ENCODE measurements around the gene NPIPA1.
A peak's percentile ranks its signal among the peaks of the same experiment; 100 is the strongest.
"Not testable (repeated sequence)": the region's sequence is repeated elsewhere in the genome, so short reads cannot be mapped to it uniquely, and the experiment has no call there.

Gene NPIPA1

DNA sequence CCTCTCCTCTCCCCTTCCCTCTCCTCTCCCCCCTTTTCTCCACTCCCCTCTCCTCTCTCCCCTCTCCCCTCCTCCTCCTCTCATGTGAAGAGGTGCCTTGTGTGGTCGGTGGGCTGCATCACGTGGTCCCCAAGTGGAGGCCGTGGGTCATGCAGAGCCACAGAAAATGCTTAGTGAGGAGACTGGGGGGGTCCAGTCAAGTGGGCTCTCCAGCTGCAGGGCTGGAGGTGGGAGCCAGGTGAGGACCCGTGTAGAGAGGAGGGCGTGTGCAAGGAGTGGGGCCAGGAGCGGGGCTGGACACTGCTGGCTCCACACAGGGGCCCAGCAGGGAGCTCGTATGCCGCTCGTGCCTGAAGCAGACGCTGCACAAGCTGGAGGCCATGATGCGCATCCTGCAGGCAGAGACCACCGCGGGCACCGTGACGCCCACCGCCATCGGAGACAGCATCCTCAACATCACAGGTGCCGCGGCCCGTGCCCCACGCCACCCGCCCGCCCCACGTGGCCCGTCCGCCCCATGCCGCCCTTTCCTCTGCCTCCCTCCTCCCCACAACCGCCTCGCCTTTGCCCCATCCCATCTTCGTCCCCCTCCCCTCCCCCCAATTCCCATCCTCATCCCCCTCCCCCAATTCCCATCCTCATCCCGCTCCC lies 9.1 kb upstream of the NPIPA1 start:
- peak; percentile 13 for DNase-seq (ENCODE audit: low read depth)
- H3K4me3 ChIP-seq (ENCODE audit: low read depth, low read length), result not testable (repeated sequence)

DNA sequence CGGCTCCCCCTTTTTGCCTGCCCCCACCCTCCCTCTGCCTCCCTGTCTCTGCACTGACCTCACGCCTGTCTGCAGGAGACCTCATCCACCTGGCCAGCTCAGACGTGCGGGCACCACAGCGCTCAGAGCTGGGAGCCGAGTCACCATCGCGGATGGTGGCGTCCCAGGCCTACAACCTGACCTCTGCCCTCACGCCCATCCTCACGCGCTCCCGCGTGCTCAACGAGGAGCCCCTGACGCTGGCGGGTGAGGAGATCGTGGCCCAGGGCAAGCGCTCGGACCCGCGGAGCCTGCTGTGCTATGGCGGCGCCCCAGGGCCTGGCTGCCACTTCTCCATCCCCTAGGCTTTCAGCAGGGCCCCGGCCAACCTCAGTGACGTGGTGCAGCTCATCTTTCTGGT lies 8.1 kb upstream of the NPIPA1 start:
- not testable (repeated sequence) for H3K4me3 ChIP-seq (ENCODE audit: low read depth, low read length); DNase-seq (ENCODE audit: low read depth)

DNA sequence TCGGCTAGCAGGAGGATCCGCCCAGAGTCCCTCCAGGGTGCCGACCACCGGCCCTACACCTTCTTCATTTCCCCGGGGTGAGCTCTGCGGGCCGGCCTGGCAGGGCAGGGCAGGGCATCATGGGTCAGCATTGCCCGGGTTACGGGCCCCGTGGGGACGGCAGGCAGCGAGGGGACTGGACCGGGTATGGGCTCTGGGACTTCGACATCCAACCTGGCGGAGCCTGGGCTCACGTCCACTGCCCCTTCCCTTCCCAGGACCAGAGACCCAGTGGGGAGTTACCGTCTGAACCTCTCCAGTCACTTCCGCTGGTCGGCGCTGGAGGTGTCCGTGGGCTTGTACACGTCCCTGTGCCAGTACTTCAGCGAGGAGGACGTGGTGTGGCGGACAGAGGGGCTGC lies 7.0 kb upstream of the NPIPA1 start:
- not testable (repeated sequence) for H3K4me3 ChIP-seq (ENCODE audit: low read depth, low read length); DNase-seq (ENCODE audit: low read depth)

DNA sequence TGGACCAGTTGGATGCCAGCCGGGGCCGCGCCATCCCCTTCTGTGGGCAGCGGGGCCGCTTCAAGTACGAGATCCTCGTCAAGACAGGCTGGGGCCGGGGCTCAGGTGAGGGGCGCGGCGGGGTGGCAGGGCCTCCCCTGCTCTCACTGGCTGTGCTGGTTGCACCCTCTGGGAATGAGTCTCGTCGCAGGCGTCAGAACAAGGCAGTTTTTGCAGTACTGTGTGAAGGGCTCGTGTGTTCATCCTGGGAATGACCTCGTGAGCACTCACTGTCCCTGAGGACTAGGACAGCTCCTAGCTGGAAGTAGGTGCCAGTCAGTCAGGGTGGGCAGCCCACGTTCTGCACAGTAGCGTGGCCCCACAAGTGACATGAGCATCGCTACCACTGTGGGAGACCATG lies 6.3 kb upstream of the NPIPA1 start:
- not testable (repeated sequence) for DNase-seq (ENCODE audit: low read depth)

DNA sequence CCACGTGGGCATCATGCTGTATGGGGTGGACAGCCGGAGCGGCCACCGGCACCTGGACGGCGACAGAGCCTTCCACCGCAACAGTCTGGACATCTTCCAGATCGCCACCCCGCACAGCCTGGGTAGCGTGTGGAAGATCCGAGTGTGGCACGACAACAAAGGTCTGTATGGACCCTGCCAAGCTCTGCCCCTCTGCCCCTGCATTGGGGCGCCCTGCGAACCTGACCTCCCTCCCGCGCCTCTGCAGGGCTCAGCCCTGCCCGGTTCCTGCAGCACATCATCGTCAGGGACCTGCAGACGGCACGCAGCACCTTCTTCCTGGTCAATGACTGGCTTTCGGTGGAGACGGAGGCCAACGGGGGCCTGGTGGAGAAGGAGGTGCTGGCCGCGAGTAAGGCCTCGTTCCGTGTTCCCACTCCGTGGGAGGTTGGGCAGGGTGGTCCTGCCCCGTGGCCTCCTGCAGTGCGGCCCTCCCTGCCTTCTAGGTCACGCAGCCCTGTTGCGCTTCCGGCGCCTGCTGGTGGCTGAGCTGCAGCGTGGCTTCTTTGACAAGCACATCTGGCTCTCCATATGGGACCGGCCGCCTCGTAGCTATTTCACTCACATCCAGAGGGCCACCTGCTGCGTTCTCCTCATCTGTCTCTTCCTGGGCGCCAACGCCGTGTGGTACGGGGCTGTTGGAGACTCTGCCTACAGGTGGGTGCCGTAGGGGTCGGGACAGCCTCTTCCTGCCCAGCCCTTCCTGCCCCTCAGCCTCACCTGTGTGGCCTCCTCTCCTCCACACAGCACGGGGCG lies 4.5 kb upstream of the NPIPA1 start:
- H3K4me3 ChIP-seq (ENCODE audit: low read depth, low read length); DNase-seq (ENCODE audit: low read depth): not testable (repeated sequence)

More for the DNA sequence above, 6.3 kb upstream of the NPIPA1 start:
- not testable (repeated sequence) for H3K4me3 ChIP-seq (ENCODE audit: low read depth, low read length)

DNA sequence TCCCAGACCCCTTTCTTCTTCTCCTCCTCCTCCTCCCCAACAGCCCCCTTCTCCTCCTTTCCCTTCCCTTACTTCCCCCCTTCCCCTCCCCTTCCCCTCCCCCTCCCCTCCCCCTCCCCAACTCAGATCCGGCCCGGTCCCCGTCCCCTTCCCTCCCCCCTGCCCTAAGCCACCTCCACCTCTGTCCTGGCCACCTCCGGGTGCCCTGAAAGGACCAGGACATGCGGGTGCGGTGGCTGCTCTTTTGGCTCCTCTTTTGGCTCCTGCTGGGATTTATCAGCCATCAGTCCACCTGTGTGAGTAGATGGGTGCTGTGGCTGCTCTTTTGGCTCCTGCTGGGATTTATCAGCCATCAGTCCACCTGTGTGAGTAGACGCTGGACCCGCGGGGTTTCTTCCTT lies 751 bp downstream of the NPIPA1 start:
- H3K4me3 ChIP-seq (ENCODE audit: low read depth, low read length); DNase-seq (ENCODE audit: low read depth): not testable (repeated sequence)

DNA sequence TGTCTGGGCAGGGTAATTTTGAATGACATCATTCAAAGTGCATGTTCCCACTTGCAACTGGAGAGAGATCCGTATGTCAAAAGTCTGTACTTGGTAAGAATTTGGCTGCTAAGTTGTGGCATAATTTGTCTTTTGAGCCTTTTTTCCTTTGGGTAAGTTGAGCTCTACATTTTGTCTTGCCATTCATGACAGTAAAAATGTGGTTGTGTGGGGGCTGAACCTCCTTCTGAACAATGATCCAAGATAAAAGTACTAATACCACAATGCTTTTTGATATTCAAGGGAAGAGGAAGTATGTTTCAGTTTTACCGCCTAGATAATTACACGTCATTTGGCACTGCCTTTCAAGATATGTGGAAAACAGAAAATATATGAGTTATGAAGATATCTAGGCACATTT lies 5.4 kb downstream of the NPIPA1 start:
- H3K4me3 ChIP-seq (ENCODE audit: low read depth, low read length); DNase-seq (ENCODE audit: low read depth): not testable (repeated sequence)

DNA sequence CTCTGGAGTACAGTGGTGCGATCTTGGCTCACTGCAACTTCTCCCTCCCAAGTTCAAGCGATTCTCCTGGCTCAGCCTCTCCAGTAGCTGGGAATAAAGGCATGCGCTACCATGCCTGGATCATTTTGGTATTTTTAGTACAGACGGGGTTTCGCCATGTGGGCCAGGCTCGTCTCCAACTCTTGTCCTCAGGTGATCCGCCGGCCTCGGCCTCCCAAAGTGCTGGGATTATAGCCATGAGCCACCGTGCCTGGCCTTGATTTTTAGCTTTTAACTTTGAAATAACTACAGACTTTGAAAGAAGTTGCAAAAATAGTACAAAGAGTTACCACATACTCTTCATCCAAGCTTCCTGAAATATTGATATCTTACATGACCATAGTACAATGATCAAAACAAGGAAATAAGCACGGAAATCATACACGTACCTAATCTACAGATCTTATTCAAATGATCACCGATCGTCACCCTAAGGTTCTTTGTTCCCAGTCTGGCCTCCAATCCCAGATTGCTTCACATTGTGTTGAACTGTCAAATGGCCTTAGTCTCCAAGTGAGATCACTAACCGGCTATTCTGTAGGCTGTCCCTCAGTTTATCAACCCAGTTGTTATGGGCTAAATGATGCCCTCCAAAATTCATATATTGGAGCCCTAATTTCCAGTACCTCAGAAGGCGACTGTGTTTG lies 18.4 kb downstream of the NPIPA1 start:
- TF ChIP-seq, protein P1, sequence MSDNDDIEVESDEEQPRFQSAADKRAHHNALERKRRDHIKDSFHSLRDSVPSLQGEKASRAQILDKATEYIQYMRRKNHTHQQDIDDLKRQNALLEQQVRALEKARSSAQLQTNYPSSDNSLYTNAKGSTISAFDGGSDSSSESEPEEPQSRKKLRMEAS (IDR thresholded peaks at IDR 0.05; ENCODE audit: low read depth, low read length), result no peak
- no peak for TF ChIP-seq POLR2A (IDR thresholded peaks at IDR 0.05; ENCODE audit: extremely low read depth, insufficient read length)
- no peak for TF ChIP-seq MYC (IDR thresholded peaks at IDR 0.05; ENCODE audit: low read depth, low read length)
- TF ChIP-seq, protein P2, sequence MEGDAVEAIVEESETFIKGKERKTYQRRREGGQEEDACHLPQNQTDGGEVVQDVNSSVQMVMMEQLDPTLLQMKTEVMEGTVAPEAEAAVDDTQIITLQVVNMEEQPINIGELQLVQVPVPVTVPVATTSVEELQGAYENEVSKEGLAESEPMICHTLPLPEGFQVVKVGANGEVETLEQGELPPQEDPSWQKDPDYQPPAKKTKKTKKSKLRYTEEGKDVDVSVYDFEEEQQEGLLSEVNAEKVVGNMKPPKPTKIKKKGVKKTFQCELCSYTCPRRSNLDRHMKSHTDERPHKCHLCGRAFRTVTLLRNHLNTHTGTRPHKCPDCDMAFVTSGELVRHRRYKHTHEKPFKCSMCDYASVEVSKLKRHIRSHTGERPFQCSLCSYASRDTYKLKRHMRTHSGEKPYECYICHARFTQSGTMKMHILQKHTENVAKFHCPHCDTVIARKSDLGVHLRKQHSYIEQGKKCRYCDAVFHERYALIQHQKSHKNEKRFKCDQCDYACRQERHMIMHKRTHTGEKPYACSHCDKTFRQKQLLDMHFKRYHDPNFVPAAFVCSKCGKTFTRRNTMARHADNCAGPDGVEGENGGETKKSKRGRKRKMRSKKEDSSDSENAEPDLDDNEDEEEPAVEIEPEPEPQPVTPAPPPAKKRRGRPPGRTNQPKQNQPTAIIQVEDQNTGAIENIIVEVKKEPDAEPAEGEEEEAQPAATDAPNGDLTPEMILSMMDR (IDR thresholded peaks at IDR 0.05; ENCODE audit: low read depth, low read length), result no peak
- DNase-seq (ENCODE audit: low read depth), result no peak
- H3K4me3 ChIP-seq (ENCODE audit: low read depth, low read length), result no peak overlapping the region

DNA sequence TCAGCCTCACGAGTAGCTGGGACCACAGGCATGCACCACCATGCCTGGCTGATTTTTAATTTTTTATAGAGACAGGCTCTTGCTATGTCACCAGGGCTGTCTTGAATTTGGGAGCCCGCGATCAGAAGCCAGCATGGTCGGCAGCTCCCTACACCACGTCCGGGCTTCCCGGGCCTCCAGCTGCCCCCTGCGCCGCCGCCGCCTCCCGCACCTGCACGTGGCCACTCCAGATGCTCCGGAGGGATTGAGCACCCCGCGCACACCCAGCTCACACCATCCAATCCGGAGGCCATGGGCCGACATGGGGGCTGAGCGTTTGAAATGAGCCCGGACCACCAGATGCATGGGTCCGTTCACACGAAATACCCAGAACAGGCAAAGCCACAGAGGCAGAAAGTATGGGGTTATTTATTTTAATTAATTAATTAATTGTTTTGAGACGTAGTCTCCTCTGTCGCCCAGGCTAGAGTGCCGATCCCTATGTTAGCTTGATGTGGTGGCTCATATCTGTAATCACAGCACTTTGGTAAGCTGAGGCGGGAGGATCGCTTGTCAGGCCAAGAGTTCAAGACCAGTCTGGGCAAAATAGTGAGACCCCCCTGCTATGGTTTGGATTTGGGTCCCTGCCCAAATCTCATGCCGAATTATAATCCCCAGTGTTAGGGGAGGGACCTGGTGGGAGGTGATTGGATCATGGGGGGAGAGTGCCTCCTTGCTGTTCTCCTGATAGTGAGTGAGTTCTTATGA lies 20.5 kb downstream of the NPIPA1 start:
- TF ChIP-seq POLR2A (IDR thresholded peaks at IDR 0.05; ENCODE audit: extremely low read depth, insufficient read length) (no peak), MYC (IDR thresholded peaks at IDR 0.05; ENCODE audit: low read depth, low read length) (no peak)
- TF ChIP-seq, protein P2 (IDR thresholded peaks at IDR 0.05; ENCODE audit: low read depth, low read length), result no peak
- TF ChIP-seq, protein P1 (IDR thresholded peaks at IDR 0.05; ENCODE audit: low read depth, low read length), result no peak

DNA sequence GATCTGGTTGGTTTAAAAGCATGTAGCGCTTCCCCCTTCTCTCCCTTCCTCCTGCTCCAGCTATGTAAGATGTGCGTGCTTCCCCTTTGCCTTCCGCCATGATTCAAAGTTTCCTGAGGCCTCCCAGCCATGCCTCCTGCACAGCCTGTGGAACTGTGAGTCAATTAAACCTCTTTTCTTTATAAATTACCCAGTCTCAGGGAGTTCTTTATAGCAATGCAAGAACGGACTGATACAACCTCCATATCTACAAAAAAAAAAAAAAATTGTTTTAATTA lies 21.0 kb downstream of the NPIPA1 start:
- no peak overlapping the region for H3K4me3 ChIP-seq (ENCODE audit: low read depth, low read length)
- DNase-seq (ENCODE audit: low read depth), result no peak
- TF ChIP-seq MYC (IDR thresholded peaks at IDR 0.05; ENCODE audit: low read depth, low read length) (no peak), POLR2A (IDR thresholded peaks at IDR 0.05; ENCODE audit: extremely low read depth, insufficient read length) (no peak)
- TF ChIP-seq, protein P1 (IDR thresholded peaks at IDR 0.05; ENCODE audit: low read depth, low read length), result no peak
- TF ChIP-seq, protein P2 (IDR thresholded peaks at IDR 0.05; ENCODE audit: low read depth, low read length), result no peak

More for the DNA sequence above, 20.5 kb downstream of the NPIPA1 start:
- DNase-seq (ENCODE audit: low read depth), result no peak
- no peak overlapping the region for H3K4me3 ChIP-seq (ENCODE audit: low read depth, low read length)
